Measurements from ENCODE around the gene GAS7. TPM values are rescaled to one million over a fixed set of nuclear protein-coding genes. Genes with fewer than 3 reads are reported as not detected.

The GAS7 gene
- polyA plus RNA-seq, 1 experiment, result 1.4 TPM

DNA sequence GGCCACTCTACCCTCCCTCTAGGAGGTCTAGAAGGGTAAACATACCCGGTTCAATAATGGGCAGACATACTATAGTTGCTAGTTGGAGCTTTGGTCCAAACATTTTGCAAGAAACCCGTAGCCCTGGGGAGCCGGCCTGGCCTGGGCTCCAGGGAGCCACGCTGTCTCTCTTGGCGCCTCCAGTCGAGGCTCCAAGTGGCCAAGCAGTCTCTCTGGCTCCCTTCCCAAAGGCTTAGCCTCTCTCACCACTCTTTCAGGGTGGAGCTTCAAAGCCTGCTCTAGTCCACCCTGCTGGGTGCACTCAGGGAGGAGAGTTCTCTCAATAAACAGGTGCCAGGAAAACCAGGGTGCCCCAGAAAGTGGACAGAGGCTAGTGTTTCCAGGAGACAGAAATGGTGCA, 325.6 kb downstream of the GAS7 start:
- no peak for DNase-seq (ENCODE audit: low read depth)
- TF ChIP-seq, protein P1, sequence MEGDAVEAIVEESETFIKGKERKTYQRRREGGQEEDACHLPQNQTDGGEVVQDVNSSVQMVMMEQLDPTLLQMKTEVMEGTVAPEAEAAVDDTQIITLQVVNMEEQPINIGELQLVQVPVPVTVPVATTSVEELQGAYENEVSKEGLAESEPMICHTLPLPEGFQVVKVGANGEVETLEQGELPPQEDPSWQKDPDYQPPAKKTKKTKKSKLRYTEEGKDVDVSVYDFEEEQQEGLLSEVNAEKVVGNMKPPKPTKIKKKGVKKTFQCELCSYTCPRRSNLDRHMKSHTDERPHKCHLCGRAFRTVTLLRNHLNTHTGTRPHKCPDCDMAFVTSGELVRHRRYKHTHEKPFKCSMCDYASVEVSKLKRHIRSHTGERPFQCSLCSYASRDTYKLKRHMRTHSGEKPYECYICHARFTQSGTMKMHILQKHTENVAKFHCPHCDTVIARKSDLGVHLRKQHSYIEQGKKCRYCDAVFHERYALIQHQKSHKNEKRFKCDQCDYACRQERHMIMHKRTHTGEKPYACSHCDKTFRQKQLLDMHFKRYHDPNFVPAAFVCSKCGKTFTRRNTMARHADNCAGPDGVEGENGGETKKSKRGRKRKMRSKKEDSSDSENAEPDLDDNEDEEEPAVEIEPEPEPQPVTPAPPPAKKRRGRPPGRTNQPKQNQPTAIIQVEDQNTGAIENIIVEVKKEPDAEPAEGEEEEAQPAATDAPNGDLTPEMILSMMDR (IDR thresholded peaks at IDR 0.05; ENCODE audit: insufficient read depth, low read depth, low read length), result no peak
- ChIA-PET POLR2A (no interaction called here), CTCF (interaction anchor here (0.7 kb wide), 1 partner anchor 9 kb away, joined by 3 read pairs; no protein-coding TSS in a partner anchor)
- H3K4me3 ChIP-seq (ENCODE audit: low read depth, low read length), result no peak overlapping the region
- no peaks in the 10 kb centered on the region for H3K36me3 ChIP-seq (ENCODE audit: control insufficient read depth, insufficient read depth, low read length)
- H3K27me3 ChIP-seq (ENCODE audit: control insufficient read depth, insufficient read depth, low read length), result no peaks in the 10 kb centered on the region

DNA sequence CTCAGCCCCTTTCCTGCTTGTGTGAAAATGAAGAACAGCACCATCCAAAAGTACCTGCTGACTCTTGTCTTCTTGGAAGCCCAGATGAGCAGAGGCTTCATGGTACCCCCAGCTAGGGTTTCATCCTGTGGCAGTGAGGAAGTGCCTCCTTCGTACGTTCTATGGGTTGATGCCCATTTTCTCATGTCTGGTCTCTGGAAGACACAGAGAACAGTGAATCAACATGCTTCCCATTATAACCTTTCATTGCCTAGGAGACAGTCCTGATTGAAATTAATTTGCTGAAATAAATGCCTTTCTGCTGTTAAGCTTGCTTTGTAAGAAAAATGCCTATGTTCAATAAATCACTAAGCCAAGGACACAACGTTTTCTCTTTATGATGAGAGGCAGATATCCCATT, 329.9 kb downstream of the GAS7 start:
- Histone ChIP-seq H3K4me3 (ENCODE audit: low read depth, low read length) (no peak overlapping the region), H3K36me3 (ENCODE audit: control insufficient read depth, insufficient read depth, low read length) (no peaks in the 10 kb centered on the region), H3K27me3 (ENCODE audit: control insufficient read depth, insufficient read depth, low read length) (no peaks in the 10 kb centered on the region)
- ChIA-PET POLR2A (no interaction called here), CTCF (no interaction called here)
- TF ChIP-seq, protein P1 (IDR thresholded peaks at IDR 0.05; ENCODE audit: insufficient read depth, low read depth, low read length), result no peak
- no peak for DNase-seq (ENCODE audit: low read depth)

DNA sequence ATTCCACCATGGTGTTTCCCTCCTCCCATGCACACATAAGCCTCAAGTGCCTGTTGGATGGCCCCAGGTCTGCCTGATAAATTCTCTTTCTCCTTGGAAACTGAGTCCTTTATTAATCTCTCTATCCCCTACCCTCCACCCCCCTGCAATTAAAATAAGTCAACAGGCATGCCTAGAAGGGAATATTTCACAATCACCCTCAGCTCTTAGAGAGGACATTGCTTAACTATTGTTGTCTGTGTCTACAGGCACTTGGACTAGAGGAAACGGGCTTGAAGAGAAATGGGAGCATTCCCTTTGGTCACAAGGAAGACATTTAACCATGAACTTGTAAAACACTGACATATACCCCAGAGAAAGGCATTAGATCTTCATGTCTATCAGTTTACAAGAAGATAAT, 332.8 kb downstream of the GAS7 start:
- Histone ChIP-seq H3K27me3 (ENCODE audit: control insufficient read depth, insufficient read depth, low read length) (no peaks in the 10 kb centered on the region), H3K4me3 (ENCODE audit: low read depth, low read length) (no peak overlapping the region), H3K36me3 (ENCODE audit: control insufficient read depth, insufficient read depth, low read length) (no peaks in the 10 kb centered on the region)
- TF ChIP-seq, protein P1 (IDR thresholded peaks at IDR 0.05; ENCODE audit: insufficient read depth, low read depth, low read length), result no peak
- ChIA-PET POLR2A (no interaction called here), CTCF (no interaction called here)
- DNase-seq (ENCODE audit: low read depth), result no peak

DNA sequence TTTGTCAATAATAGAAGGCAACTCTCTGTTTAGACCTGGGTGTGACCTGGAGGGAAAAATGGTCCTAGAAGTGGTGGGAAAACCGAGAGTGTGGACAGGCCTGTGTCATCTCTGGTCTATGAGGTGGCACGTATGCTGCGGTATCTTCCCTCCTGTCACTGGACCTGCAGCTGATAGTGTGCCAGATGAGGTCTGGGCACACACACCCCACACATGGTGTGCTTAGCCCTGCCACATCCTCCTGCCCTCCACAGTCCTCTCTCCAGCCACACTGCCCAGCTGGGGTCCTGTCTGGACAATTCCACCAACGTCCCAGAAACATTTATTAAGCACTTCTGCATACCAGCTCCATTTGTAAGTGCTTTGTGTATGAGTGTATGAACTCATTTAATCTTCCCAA, 335.5 kb downstream of the GAS7 start:
- DNase-seq (ENCODE audit: low read depth), result no peak
- TF ChIP-seq, protein P1 (IDR thresholded peaks at IDR 0.05; ENCODE audit: insufficient read depth, low read depth, low read length), result no peak
- Histone ChIP-seq H3K4me3 (ENCODE audit: low read depth, low read length) (no peak overlapping the region), H3K27me3 (ENCODE audit: control insufficient read depth, insufficient read depth, low read length) (no peaks in the 10 kb centered on the region), H3K36me3 (ENCODE audit: control insufficient read depth, insufficient read depth, low read length) (no peaks in the 10 kb centered on the region)
- POLR2A ChIA-PET, result no interaction called here
- CTCF ChIA-PET, result no interaction called here

DNA sequence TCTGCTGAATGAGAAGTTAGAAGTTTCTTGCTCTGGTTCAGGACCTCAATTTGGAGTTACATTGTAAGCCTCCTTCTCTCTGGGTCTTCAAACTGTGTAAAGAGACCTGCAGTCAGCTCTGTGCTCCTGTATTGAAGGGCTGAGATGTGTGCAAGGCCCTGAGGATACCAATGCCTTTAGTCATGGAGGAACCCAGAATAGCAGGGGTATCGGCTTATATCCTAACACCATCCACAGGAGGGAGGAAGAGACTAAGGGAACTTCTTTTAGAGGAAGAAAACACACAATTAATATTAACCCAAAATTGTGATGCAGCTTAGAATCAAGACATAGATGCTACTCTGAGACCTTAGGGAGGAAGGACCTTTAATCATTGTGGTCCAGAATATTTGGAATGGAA, 336.2 kb downstream of the GAS7 start:
- Histone ChIP-seq H3K36me3 (ENCODE audit: control insufficient read depth, insufficient read depth, low read length) (no peaks in the 10 kb centered on the region), H3K27me3 (ENCODE audit: control insufficient read depth, insufficient read depth, low read length) (no peaks in the 10 kb centered on the region), H3K4me3 (ENCODE audit: low read depth, low read length) (no peak overlapping the region)
- ChIA-PET POLR2A (no interaction called here), CTCF (no interaction called here)
- TF ChIP-seq, protein P1 (IDR thresholded peaks at IDR 0.05; ENCODE audit: insufficient read depth, low read depth, low read length), result no peak
- DNase-seq (ENCODE audit: low read depth), result no peak
